OCI-LY1 (cell line): ENCODE results near the gene TNFAIP3.

Experiments used
- CTCF ChIP-seq: fragments of 200-600 bp; sonication (generic), shearing (Covaris generic); IDR thresholded peaks from 2 replicates; pipeline ENCODE4 v1.5.1; 2017; ENCODE audit warnings: mild to moderate bottlenecking, antibody characterized with exemption, low read length, moderate library complexity, mixed read lengths
- EZH2 ChIP-seq: fragments of 200-600 bp; sonication (generic), shearing (Covaris generic); IDR thresholded peaks from 2 replicates; pipeline ENCODE4 v1.8.0; 2017; ENCODE audit warnings: borderline replicate concordance, mixed run types, mild to moderate bottlenecking, antibody characterized with exemption, low read length, moderate library complexity, mixed read lengths

GRCh38 chr6:137875606-137876005 lies 8.5 kb downstream of the TNFAIP3 start:
- TF ChIP-seq CTCF (no peak), EZH2 (no peak)
